ENCODE measurements around the gene ADAMTS16.

DNA sequence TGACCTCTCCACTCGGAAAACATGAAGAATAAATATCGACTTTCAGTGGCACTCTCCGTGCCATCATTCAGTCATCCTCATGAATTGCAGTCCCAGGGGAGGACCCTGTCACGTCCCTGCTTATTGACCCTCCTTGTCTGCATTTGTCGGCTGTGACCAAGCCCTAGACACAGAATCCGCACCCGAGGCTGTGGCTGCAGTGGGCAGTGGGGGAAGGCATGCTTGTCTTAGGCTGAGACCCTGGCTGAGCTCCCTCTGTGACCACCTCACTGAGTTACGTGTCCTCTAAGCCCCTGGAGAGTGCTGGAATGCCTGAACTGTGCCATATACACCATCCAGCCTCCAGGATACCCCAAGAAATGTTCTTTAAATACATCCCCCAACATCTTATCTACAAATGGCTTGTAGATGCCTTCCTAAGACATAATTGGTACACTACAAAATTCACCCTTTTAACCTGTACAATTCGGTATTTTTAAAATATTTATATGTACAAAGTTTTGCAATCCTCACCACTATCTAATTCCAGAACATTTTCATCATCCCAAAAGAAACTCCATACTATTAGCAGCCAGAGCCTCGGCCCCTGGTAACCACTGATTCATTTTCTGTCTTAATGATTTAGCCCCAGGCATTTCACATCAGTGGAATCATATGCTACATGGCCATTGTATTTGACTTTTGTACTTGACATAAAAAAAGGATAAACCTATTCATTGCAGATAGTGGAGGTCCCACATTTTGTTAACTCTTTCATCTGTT, 201.6 kb downstream of the ADAMTS16 start:
- TF ChIP-seq CTCF (conservative IDR thresholded peaks at IDR 0.05 in 1 of 2, IDR thresholded peaks at IDR 0.05 in 1 of 2; ENCODE audit: extremely low read depth in 1 of 2, insufficient read depth in 1 of 2, low read depth in 1 of 2, low read length in 2 of 2) (no peak), EZH2 (IDR thresholded peaks at IDR 0.05; ENCODE audit: borderline replicate concordance, low read length) (no peak)

Measured in mammary epithelial cell (primary cell).